ENCODE results near the gene TMEM132E. TPM values are rescaled to one million over a fixed set of nuclear protein-coding genes. Genes with fewer than 3 reads are reported as not detected.

TMEM132E gene
- total RNA-seq, 1 donor, result under 0.01 TPM

DNA sequence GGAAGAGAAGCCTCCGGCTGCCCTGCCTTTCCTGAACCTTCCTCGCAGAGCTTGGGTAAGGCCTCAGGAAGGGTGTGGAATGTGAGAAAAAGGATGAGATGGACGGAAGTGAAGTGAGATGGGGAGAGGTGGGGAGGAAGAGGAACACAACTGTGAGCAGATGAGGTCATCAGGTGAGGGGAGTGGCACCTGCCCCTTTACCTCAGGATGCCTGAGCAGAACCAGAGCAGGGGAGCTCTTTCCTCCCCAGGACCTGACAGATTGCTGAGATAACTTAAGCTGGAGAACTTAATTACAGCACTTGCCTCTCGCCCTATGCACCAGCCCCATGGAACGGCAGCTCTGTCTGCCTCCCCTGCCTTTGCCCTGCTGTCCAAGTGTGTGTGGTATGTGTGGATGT, 29.8 kb downstream of the TMEM132E start:
- no peak overlapping the region for H3K4me3 ChIP-seq (ENCODE audit: low read depth, low read length)
- no peak for TF ChIP-seq CTCF (IDR thresholded peaks at IDR 0.05; ENCODE audit: insufficient read depth, low read length)
- no peak for DNase-seq (ENCODE audit: low read depth)

DNA sequence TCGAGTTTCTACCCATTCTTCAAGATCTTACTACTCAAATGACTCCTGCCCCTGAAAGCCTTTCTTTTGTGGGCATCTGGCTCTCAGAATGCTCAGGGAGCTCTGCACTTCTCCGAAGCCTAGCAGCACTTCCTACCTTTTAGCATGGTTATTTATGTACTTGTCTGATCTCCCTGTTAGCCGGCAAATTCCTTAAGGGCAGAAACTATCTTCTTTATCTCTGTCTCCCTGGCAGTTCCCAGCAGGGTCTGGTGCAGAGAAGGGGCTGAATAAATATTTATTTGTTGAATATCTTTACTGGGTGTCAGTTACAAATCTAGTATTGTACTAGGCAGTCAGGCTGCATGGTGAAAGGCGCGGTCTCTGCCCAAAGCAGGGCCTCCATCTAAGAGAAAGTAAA, 30.7 kb downstream of the TMEM132E start:
- H3K4me3 ChIP-seq (ENCODE audit: low read depth, low read length), result no peak overlapping the region
- TF ChIP-seq CTCF (IDR thresholded peaks at IDR 0.05; ENCODE audit: insufficient read depth, low read length), result no peak

DNA sequence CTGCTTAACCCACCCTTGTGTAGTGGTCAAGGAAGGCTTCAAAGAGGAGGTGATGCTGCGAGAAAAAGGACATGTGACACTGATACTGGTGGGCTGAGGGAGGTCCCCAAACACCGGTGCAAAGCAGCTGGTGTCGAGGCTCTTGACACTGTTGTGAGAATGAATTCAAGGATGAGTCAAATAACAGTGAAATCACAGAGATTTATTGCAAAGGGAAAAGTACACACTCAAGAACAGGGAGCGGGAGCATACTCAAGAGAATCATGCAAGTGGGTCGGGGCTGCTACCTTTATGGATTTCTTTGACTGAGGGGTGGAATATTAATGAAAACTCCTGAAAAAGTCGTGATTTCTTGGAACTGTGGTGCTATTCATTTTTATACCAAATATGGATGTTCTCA, 31.1 kb downstream of the TMEM132E start:
- DNase-seq (ENCODE audit: low read depth), result no peak
- TF ChIP-seq CTCF (IDR thresholded peaks at IDR 0.05; ENCODE audit: insufficient read depth, low read length), result no peak
- H3K4me3 ChIP-seq (ENCODE audit: low read depth, low read length), result no peak overlapping the region

More for the DNA sequence above, 30.7 kb downstream of the TMEM132E start:
- no peak for DNase-seq (ENCODE audit: low read depth)

- no peak for TF ChIP-seq CTCF (IDR thresholded peaks at IDR 0.05; ENCODE audit: insufficient read depth, low read length)
- no peak for DNase-seq (ENCODE audit: low read depth)
- no peak overlapping the region for H3K4me3 ChIP-seq (ENCODE audit: low read depth, low read length)
Measured at GRCh38 chr17:34613064-34614019, 34.0 kb downstream of the TMEM132E start.

GRCh38 chr17:34614698-34615097, 35.3 kb downstream of the TMEM132E start:
- TF ChIP-seq CTCF (IDR thresholded peaks at IDR 0.05; ENCODE audit: insufficient read depth, low read length), result no peak
- DNase-seq (ENCODE audit: low read depth), result no peak
- no peak overlapping the region for H3K4me3 ChIP-seq (ENCODE audit: low read depth, low read length)

- no peak for TF ChIP-seq CTCF (IDR thresholded peaks at IDR 0.05; ENCODE audit: insufficient read depth, low read length)
- no peak for DNase-seq (ENCODE audit: low read depth)
- H3K4me3 ChIP-seq (ENCODE audit: low read depth, low read length), result no peak overlapping the region
Measured at GRCh38 chr17:34615326-34615725, 35.9 kb downstream of the TMEM132E start.
